GM12891 (cell line): ENCODE measurements around the gene MBNL2.

Source experiments
- POLR2A ChIP-seq: IDR thresholded peaks from 2 replicates; pipeline ENCODE4 v1.6.1; 2011; ENCODE audit warnings: low read depth, low read length, control low read depth
- POLR2AphosphoS5 ChIP-seq: IDR thresholded peaks from 2 replicates; pipeline ENCODE4 v1.6.1; 2011; ENCODE audit warnings: low read depth, low read length, control low read depth
- POU2F2 ChIP-seq: IDR thresholded peaks from 2 replicates; pipeline ENCODE4 v1.6.1; 2011; ENCODE audit warnings: low read depth, mild to moderate bottlenecking, control low read depth, low read length, moderate library complexity
- SPI1 ChIP-seq: IDR thresholded peaks from 2 replicates; pipeline ENCODE4 v1.6.1; 2011; ENCODE audit warnings: low read depth, low read length, control low read depth
- TAF1 ChIP-seq: IDR thresholded peaks from 2 replicates; pipeline ENCODE4 v1.6.1; 2011; ENCODE audit warnings: low read depth, low read length, control low read depth

- TF ChIP-seq POLR2AphosphoS5, result no peak
- TF ChIP-seq POLR2A, result no peak
- TF ChIP-seq TAF1, result no peak
- no peak for TF ChIP-seq POU2F2
- TF ChIP-seq SPI1, result no peak
Observed at GRCh38 chr13:97319113-97319720, 97.1 kb downstream of the MBNL2 start.
